HG02588 (cell line): Measurements from ENCODE around the gene IQSEC2.

Experiments used
- ATAC-seq: cut with Tn5 transposase; IDR thresholded peaks from one replicate; pipeline ENCODE4 v1.9.1; 2021; ENCODE audit warnings: mild to moderate bottlenecking, moderate library complexity; ENCODE audit not compliant: unreplicated experiment

The IQSEC2 gene

GRCh38 chrX:53272808-53273337 lies 8.5 kb downstream of the IQSEC2 start:
- no peak for ATAC-seq

- ATAC-seq = no peak
Measured at GRCh38 chrX:53269536-53270107, 11.8 kb downstream of the IQSEC2 start.

GRCh38 chrX:53268173-53268572 lies 13.2 kb downstream of the IQSEC2 start:
- ATAC-seq = no peak

GRCh38 chrX:53266914-53267313 lies 14.5 kb downstream of the IQSEC2 start:
- ATAC-seq = no peak

GRCh38 chrX:53265771-53266574 lies 15.4 kb downstream of the IQSEC2 start:
- ATAC-seq = no peak

- no peak for ATAC-seq
Measured at GRCh38 chrX:53263597-53264094, 17.7 kb downstream of the IQSEC2 start.

GRCh38 chrX:53262918-53263394 lies 18.4 kb downstream of the IQSEC2 start:
- ATAC-seq = no peak

- ATAC-seq = no peak
Measured at GRCh38 chrX:53262189-53262917, 19.0 kb downstream of the IQSEC2 start.

GRCh38 chrX:53261355-53261972 lies 19.9 kb downstream of the IQSEC2 start:
- no peak for ATAC-seq

- ATAC-seq = no peak
Measured at GRCh38 chrX:53260836-53261235, 20.5 kb downstream of the IQSEC2 start.

GRCh38 chrX:53257670-53258423 lies 23.5 kb downstream of the IQSEC2 start:
- ATAC-seq = no peak

GRCh38 chrX:53257166-53257565 lies 24.2 kb downstream of the IQSEC2 start:
- no peak for ATAC-seq

GRCh38 chrX:53256446-53257041 lies 24.8 kb downstream of the IQSEC2 start:
- ATAC-seq = no peak

GRCh38 chrX:53255738-53256191 lies 25.6 kb downstream of the IQSEC2 start:
- no peak for ATAC-seq

- no peak for ATAC-seq
Measured at GRCh38 chrX:53254570-53255461, 26.6 kb downstream of the IQSEC2 start.

- no peak for ATAC-seq
Measured at GRCh38 chrX:53253293-53254020, 27.9 kb downstream of the IQSEC2 start.

GRCh38 chrX:53251307-53251706 lies 30.1 kb downstream of the IQSEC2 start:
- no peak for ATAC-seq

GRCh38 chrX:53250556-53250955 lies 30.8 kb downstream of the IQSEC2 start:
- ATAC-seq = no peak
